Measurements from ENCODE around the gene IARS1. TPM values are rescaled to one million over a fixed set of nuclear protein-coding genes. Genes with fewer than 3 reads are reported as not detected.

Gene IARS1
- polyA plus RNA-seq, 3 donors, result 7.1 to 24.2 (median 22.8) TPM

DNA sequence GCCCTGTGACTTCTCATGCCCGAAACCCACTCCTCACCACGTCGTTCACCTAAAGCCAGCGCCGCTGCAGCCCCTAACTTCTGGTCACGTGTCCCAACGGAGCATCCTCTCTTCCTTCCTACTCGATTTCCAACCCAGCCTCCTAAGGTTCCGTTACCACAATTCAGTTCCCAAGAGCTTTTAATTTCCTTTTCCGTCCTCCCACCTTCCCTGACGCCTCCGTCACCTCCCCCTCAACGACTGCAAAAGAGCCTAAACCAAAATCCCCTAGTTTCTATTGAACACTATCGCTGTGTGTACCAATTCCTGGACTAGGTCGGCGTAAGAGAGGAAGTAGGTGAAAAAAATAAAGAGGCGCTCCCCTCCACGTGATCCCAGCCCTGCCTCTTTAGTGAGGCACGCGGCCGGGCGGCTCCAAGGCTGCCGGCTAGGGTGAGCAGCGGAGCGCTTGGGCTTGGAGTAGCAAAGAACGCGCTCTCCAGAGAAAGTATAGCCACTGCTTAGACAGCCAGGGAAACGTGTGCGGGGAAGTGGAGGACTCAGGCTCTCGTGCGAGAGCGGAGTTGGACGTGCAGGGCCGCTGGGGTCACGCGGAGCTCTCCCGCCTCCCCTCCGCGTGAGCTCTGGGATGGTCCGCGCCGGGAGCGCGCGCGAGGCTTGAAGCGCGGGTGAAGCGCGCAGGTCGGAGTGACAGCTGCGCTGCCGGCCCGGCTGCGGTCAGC is 31.9 kb upstream of the IARS1 start, which contains the start of the genes CENPP and NOL8:
CENPP (plus strand) TSS at position 685 of the 722 bp plus-strand sequence.
NOL8 (minus strand) TSS at position 82 of the 722 bp plus-strand sequence. CDS start 1,189 bp downstream, outside the sequence.
- Mint-ChIP-seq H3K27me3 (ENCODE audit: low read depth in 3 of 3) (no peaks in the 10 kb centered on the region), H3K9me3 (no peaks in the 10 kb centered on the region), H3K36me3 (peaks cover 22 to 26% of the 10 kb centered on the region in 2 donors), H3K4me1 (peaks cover 26% of the 10 kb centered on the region), H3K4me3 (peak within 1 kb of the TSS; percentile 100), H3K27ac (peak within 1 kb of the TSS; percentile 98 to 100 (median 99))
- H3K36me3 ChIP-seq (replicated peaks in 1 of 2; ENCODE audit: control insufficient read depth in 1 of 2, insufficient read depth in 2 of 2, low read length in 2 of 2), result peaks cover 20 to 29% of the 10 kb centered on the region in 2 donors
- H3K79me2 ChIP-seq (ENCODE audit: insufficient read depth, low read length), result peaks cover 50% of the 10 kb centered on the region
- peak; percentile 85 to 87 (median 85) for DNase-seq
- peak within 1 kb of the TSS; percentile 93 for H3K9ac ChIP-seq (ENCODE audit: insufficient read depth, low read length, poor library complexity, severe bottlenecking)
- under 1% methylated on average over 53 of the region's 55 CpGs for WGBS (ENCODE audit: insufficient coverage)
- H3K4me2 ChIP-seq (replicated peaks; ENCODE audit: extremely low read depth, low read length, poor library complexity, severe bottlenecking), result peak within 1 kb of the TSS; percentile 96
- intact Hi-C loops (cut with micrococcal nuclease), result loop anchor here (1.0 to 10.0 kb wide), 6 partner anchors 33 to 439 kb away; partner anchors contain the start of genes IARS1 (in 2 of the 2), SPTLC1 (in 2 of the 2) and BICD2 (in 1 of the 2)
- TF ChIP-seq CTCF (IDR thresholded peaks at IDR 0.05), result no peak
- no peaks in the 10 kb centered on the region for H3K9me3 ChIP-seq (replicated peaks in 1 of 2; ENCODE audit: control insufficient read depth in 1 of 2, insufficient read depth in 1 of 2, low read length in 2 of 2)
- no peaks in the 10 kb centered on the region for H4K20me1 ChIP-seq (ENCODE audit: insufficient read depth, low read length)
- no peaks in the 10 kb centered on the region for H3K27me3 ChIP-seq (ENCODE audit: control insufficient read depth in 2 of 2, insufficient read depth in 2 of 2, low read length in 2 of 2)
- H3K4me3 ChIP-seq (replicated peaks in 1 of 3; ENCODE audit: low read depth in 2 of 3, low read length in 3 of 3), result peak within 1 kb of the TSS; percentile 87 to 97 (median 91)
- peak within 1 kb of the TSS; percentile 92 for H2AFZ ChIP-seq (ENCODE audit: insufficient read depth, low read depth, low read length, poor library complexity, severe bottlenecking)
- peak within 1 kb of the TSS; percentile 94 to 98 for H3K27ac ChIP-seq (ENCODE audit: low read depth in 1 of 2, low read length in 2 of 2)
- H3K4me1 ChIP-seq (ENCODE audit: control insufficient read depth in 1 of 2, insufficient read depth in 2 of 2, low read length in 2 of 2), result peaks cover 23 to 29% of the 10 kb centered on the region in 2 donors

DNA sequence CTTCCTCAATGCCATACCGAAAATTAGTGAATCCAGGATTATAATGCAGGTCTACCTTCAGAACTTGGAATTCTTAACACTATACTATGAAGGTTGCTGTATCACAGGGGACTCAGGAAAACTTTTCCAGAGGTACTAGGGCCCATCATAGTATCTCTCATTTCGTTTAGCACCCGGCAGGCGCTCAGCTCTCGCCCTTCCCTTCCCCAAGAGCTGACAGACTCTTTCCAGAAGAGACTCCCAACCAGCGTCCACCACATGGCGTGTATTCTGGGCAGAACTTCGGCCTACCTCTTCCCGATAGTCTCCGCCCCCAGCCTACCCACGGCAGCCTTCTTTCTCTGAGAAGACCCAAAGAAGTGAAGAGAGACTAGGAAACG is 31.4 kb upstream of the IARS1 start:
- Histone ChIP-seq H3K36me3 (replicated peaks in 1 of 2; ENCODE audit: control insufficient read depth in 1 of 2, insufficient read depth in 2 of 2, low read length in 2 of 2) (peaks cover 26 to 35% of the 10 kb centered on the region in 2 donors), H3K27me3 (ENCODE audit: control insufficient read depth in 2 of 2, insufficient read depth in 2 of 2, low read length in 2 of 2) (no peaks in the 10 kb centered on the region), H3K4me3 (replicated peaks in 1 of 3; ENCODE audit: low read depth in 2 of 3, low read length in 3 of 3) (peak overlapping the region; percentile 87 to 97 (median 91)), H2AFZ (ENCODE audit: insufficient read depth, low read depth, low read length, poor library complexity, severe bottlenecking) (peak overlapping the region; percentile 92), H3K4me1 (ENCODE audit: control insufficient read depth in 1 of 2, insufficient read depth in 2 of 2, low read length in 2 of 2) (peaks cover 23 to 29% of the 10 kb centered on the region in 2 donors), H3K4me2 (replicated peaks; ENCODE audit: extremely low read depth, low read length, poor library complexity, severe bottlenecking) (peak overlapping the region; percentile 96), H3K9ac (ENCODE audit: insufficient read depth, low read length, poor library complexity, severe bottlenecking) (peak overlapping the region; percentile 93), H4K20me1 (ENCODE audit: insufficient read depth, low read length) (no peaks in the 10 kb centered on the region), H3K9me3 (replicated peaks in 1 of 2; ENCODE audit: control insufficient read depth in 1 of 2, insufficient read depth in 1 of 2, low read length in 2 of 2) (no peaks in the 10 kb centered on the region), H3K27ac (ENCODE audit: low read depth in 1 of 2, low read length in 2 of 2) (peak overlapping the region; percentile 94 to 98), H3K79me2 (ENCODE audit: insufficient read depth, low read length) (peaks cover 50% of the 10 kb centered on the region)
- no peak for TF ChIP-seq CTCF (IDR thresholded peaks at IDR 0.05)
- Mint-ChIP-seq H3K9me3 (no peaks in the 10 kb centered on the region), H3K4me1 (peaks cover 26% of the 10 kb centered on the region), H3K4me3 (peak overlapping the region; percentile 100), H3K27ac (peak overlapping the region; percentile 98 to 100 (median 99)), H3K27me3 (ENCODE audit: low read depth in 3 of 3) (no peaks in the 10 kb centered on the region), H3K36me3 (peaks cover 28 to 32% of the 10 kb centered on the region in 2 donors)
- no peak for DNase-seq
- intact Hi-C loops (cut with micrococcal nuclease), result loop anchor here (1.0 to 10.0 kb wide), 6 partner anchors 32 to 440 kb away; partner anchors contain the start of genes IARS1 (in 2 of the 2), SPTLC1 (in 2 of the 2) and BICD2 (in 1 of the 2)
- WGBS (ENCODE audit: insufficient coverage), result 0% methylated on average over 9 of the region's 12 CpGs
